Measurements from ENCODE around the gene GBA2. TPM values are rescaled to one million over a fixed set of nuclear protein-coding genes. Genes with fewer than 3 reads are reported as not detected.

GBA2 gene
- total RNA-seq, 1 experiment from 2014 or later, result 63.6 TPM

DNA sequence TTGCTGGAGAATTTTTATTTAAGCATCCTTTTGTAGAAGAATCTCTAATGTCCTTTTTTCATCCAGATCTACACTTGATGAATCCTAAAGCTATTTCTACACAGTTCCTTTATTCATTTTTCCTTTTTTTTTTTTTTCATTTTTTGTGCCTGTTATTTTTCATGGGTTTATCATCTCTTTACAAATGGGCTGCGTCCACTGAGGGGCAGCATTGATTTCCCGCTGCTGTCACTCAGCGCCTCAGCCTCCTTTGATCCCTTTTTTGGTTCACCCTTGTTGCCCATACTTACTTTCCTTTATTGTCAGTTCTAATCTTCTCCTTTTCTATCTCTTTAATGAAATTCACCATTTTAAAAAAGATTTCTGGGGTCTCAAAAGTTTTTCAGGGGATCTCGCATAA, 10.8 kb upstream of the GBA2 start:
- H3K79me2 ChIP-seq (ENCODE audit: insufficient read depth, low read length), result peaks cover 48% of the 10 kb centered on the region
- H3K36me3 ChIP-seq (ENCODE audit: control insufficient read depth in 1 of 2, insufficient read depth in 2 of 2, low read length in 2 of 2), result no peaks in the 10 kb centered on the region
- CTCF ChIA-PET, result interaction anchor here (1.0 kb wide), 1 partner anchor 99 kb away, joined by 3 read pairs; no protein-coding TSS in a partner anchor

DNA sequence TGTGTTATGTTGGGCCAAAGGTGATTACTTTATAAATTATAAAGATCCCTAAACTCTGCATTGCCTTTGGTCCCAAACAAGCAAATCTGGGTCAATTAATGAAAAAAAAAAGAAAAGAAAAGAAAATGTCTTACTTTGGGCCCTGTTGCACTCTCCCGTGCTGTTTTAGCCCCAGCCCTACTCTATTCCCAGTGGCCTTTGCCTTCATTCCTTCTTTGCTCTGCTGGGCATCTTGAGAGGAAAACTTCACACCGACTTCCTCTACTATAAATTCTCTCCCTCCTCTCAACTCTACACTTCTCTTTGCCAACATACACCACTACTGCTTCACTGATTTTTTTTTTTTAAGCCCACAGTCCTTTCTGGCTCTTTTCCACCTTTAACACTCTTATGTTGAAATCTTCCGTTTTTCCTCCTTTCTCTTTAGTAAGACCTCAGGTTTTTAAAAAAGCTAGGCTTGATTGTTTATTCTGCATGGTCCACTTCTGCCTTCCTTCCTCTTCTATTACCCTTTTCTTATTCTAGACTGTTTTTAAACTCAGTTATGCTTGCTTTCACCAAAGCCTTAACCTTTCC, 9.5 kb upstream of the GBA2 start:
- H3K36me3 ChIP-seq (ENCODE audit: control insufficient read depth in 1 of 2, insufficient read depth in 2 of 2, low read length in 2 of 2), result peaks cover 0 to 3% of the 10 kb centered on the region in 2 experiments; a peak in 1 of 4 replicates
- no peak overlapping the region for H3K27ac ChIP-seq (ENCODE audit: low read depth, low read length)
- peaks cover 48% of the 10 kb centered on the region for H3K79me2 ChIP-seq (ENCODE audit: insufficient read depth, low read length)
- H3K4me2 ChIP-seq (ENCODE audit: low read length), result peak overlapping the region; percentile 81
- TF ChIP-seq EZH2 (IDR thresholded peaks at IDR 0.05), result no peak
- no peak for TF ChIP-seq TCF7L2 (IDR thresholded peaks at IDR 0.05; ENCODE audit: borderline replicate concordance, extremely low read depth, insufficient read depth, insufficient read length)
- TF ChIP-seq JUND (IDR thresholded peaks at IDR 0.05), result no peak
- no peak for TF ChIP-seq CEBPB (IDR thresholded peaks at IDR 0.05; ENCODE audit: low read depth)
- TF ChIP-seq FOSL1 (IDR thresholded peaks at IDR 0.05; ENCODE audit: low read depth), result no peak
- TF ChIP-seq SIN3A (IDR thresholded peaks at IDR 0.05; ENCODE audit: low read depth), result no peak
- no peak for TF ChIP-seq RAD21 (IDR thresholded peaks at IDR 0.05; ENCODE audit: low read depth)
- TF ChIP-seq EZH2phosphoT487 (IDR thresholded peaks at IDR 0.05; ENCODE audit: borderline replicate concordance), result no peak
- no peak for TF ChIP-seq ELF1 (IDR thresholded peaks at IDR 0.05; ENCODE audit: borderline replicate concordance, low read depth)
- no peak for TF ChIP-seq ZFX (IDR thresholded peaks at IDR 0.05)
- TF ChIP-seq CBX3 (IDR thresholded peaks at IDR 0.05; ENCODE audit: low read depth), result no peak
- H3K9me3 ChIP-seq (ENCODE audit: control insufficient read depth in 1 of 2, insufficient read depth in 1 of 2, low read depth in 1 of 2, low read length in 2 of 2), result no peaks in the 10 kb centered on the region
- no peaks in the 10 kb centered on the region for H4K20me1 ChIP-seq (ENCODE audit: insufficient read depth)
- H3K27me3 ChIP-seq (ENCODE audit: insufficient read depth, low read length), result no peaks in the 10 kb centered on the region
- BruUV-seq (replicated peaks), result no TSS peak
- intact Hi-C loops (cut with micrococcal nuclease), result no loop called here
- ChIA-PET CTCF (no interaction called here), POLR2A (interaction anchor here (2.1 kb wide), 1 partner anchor 9 kb away, joined by 5 read pairs; the partner anchor contains the start of genes GBA2 and RGP1), RAD21 (ENCODE audit: low non-redundant PET in 1 of 2, low total read pairs in 2 of 2, uncharacterized antibody in 2 of 2, unreplicated experiment in 2 of 2) (no interaction called here)
- no peaks in the 10 kb centered on the region for H3K9me2 ChIP-seq (ENCODE audit: insufficient read depth)
- no peak overlapping the region for H3K4me3 ChIP-seq (replicated peaks in 1 of 2; ENCODE audit: low read depth in 1 of 2, low read length in 2 of 2)
- DNase-seq (ENCODE audit: low read depth, low spot score) (no peak), ATAC-seq (no peak)
- H3K9ac ChIP-seq (ENCODE audit: low read length), result peak overlapping the region; percentile 89; the same call in 1 of the 2 replicates
- H3K4me1 ChIP-seq (ENCODE audit: control insufficient read depth in 1 of 2, insufficient read depth in 2 of 2, low read length in 2 of 2), result peaks cover 10 to 25% of the 10 kb centered on the region in 2 experiments; a peak in 3 of 4 replicates
- H2AFZ ChIP-seq (ENCODE audit: low read depth, low read length, poor library complexity, severe bottlenecking), result no peak overlapping the region

More for the DNA sequence above, 10.8 kb upstream of the GBA2 start:
- intact Hi-C loops (cut with micrococcal nuclease), result no loop called here
- Histone ChIP-seq H2AFZ (ENCODE audit: low read depth, low read length, poor library complexity, severe bottlenecking) (no peak overlapping the region), H3K9me3 (ENCODE audit: control insufficient read depth in 1 of 2, insufficient read depth in 1 of 2, low read depth in 1 of 2, low read length in 2 of 2) (no peaks in the 10 kb centered on the region), H4K20me1 (ENCODE audit: insufficient read depth) (no peaks in the 10 kb centered on the region), H3K4me1 (ENCODE audit: control insufficient read depth in 1 of 2, insufficient read depth in 2 of 2, low read length in 2 of 2) (peaks cover 10 to 25% of the 10 kb centered on the region in 2 experiments; a peak in 3 of 4 replicates), H3K9ac (ENCODE audit: low read length) (no peak overlapping the region), H3K27me3 (ENCODE audit: insufficient read depth, low read length) (no peaks in the 10 kb centered on the region), H3K27ac (ENCODE audit: low read depth, low read length) (no peak overlapping the region), H3K4me2 (ENCODE audit: low read length) (no peak overlapping the region), H3K9me2 (ENCODE audit: insufficient read depth) (no peaks in the 10 kb centered on the region), H3K4me3 (replicated peaks in 1 of 2; ENCODE audit: low read depth in 1 of 2, low read length in 2 of 2) (no peak overlapping the region)
- no TSS peak for BruUV-seq (replicated peaks)
- POLR2A ChIA-PET, result interaction anchor here (2.1 kb wide), 1 partner anchor 10 kb away, joined by 5 read pairs; the partner anchor contains the start of genes GBA2 and RGP1
- RAD21 ChIA-PET (ENCODE audit: low non-redundant PET in 1 of 2, low total read pairs in 2 of 2, uncharacterized antibody in 2 of 2, unreplicated experiment in 2 of 2), result no interaction called here
- no peak for ATAC-seq
- no peak for DNase-seq (ENCODE audit: low read depth, low spot score)
- TF ChIP-seq, protein P1, sequence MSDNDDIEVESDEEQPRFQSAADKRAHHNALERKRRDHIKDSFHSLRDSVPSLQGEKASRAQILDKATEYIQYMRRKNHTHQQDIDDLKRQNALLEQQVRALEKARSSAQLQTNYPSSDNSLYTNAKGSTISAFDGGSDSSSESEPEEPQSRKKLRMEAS (IDR thresholded peaks at IDR 0.05), result no peak
- peak; percentile 46 for TF ChIP-seq TCF7L2 (IDR thresholded peaks at IDR 0.05; ENCODE audit: borderline replicate concordance, extremely low read depth, insufficient read depth, insufficient read length)
